Esophagus squamous epithelium (tissue), 5 donors: ENCODE data around the gene PCNX4. TPM values are rescaled to one million over a fixed set of nuclear protein-coding genes. Genes with fewer than 3 reads are reported as not detected.

Source experiments
- DNase-seq: peaks from one replicate; lab custom pipeline; 2025; lab: John Stamatoyannopoulos, UW
- H3K27ac ChIP-seq, 4 donors: fragments of 200-600 bp; sonication (generic); one replicate each; pipeline ENCODE4 v1.5.1; 2016 to 2019; ENCODE audit warnings: mild to moderate bottlenecking in 1 of 4
- H3K27me3 ChIP-seq, 4 donors: fragments of 200-600 bp; sonication (generic); 1 replicate in 3 of 4; 2 replicates in 1 of 4; pipeline versions ENCODE4 v1.5.1 to v1.6.0; 2017 to 2021; ENCODE audit warnings: antibody characterized with exemption in 1 of 4
- H3K36me3 ChIP-seq, 3 donors: fragments of 200-600 bp; sonication (generic); one replicate each; pipeline ENCODE4 v1.5.1; 2016 to 2019
- H3K4me1 ChIP-seq, 3 donors: fragments of 200-600 bp; sonication (generic); one replicate each; pipeline ENCODE4 v1.5.1; 2017 to 2019
- H3K4me3 ChIP-seq, 4 donors: fragments of 200-600 bp; sonication (generic); 1 replicate in 3 of 4; 2 replicates in 1 of 4; pipeline ENCODE4 v1.5.1; 2016 to 2019; ENCODE audit warnings: mild to moderate bottlenecking in 2 of 4, moderate library complexity in 1 of 4
- H3K9me3 ChIP-seq, 3 donors: fragments of 200-600 bp; sonication (generic); one replicate each; pipeline ENCODE4 v1.5.1; 2016 to 2019
- POLR2A ChIP-seq, 4 donors: fragments of 450-650 bp; IDR thresholded peaks; one replicate each; pipeline ENCODE4 v1.6.1; 2017; ENCODE audit warnings: antibody characterized with exemption in 4 of 4, mild to moderate bottlenecking in 4 of 4, moderate library complexity in 3 of 4
- WGBS, 2 donors: methylation state at CpG; one replicate each; pipeline ENCODE4 v1.1.5; 2018; 5-methylcytosine and 5-hydroxymethylcytosine counted together
- intact Hi-C: fragments of 100-400 bp; cut with DNase I; formaldehyde crosslinking; loops from one replicate; pipeline ENCODE4 v1.15.0; 2022
- total RNA-seq, 4 donors: library from RNA; depleted of rRNA; stranded (reverse); fragments of >200 nt; gene quantifications; one replicate each; pipeline ENCODE4 v1.1.0, GENCODE V29; 2016
- TF ChIP-seq, protein P1 (sequence below), 6 experiments: fragments of 450-650 bp in 4 of 6; fragments of 200-600 bp in 2 of 6; sonication (generic) in 2 of 6; IDR thresholded peaks; one replicate each; pipeline ENCODE4 v1.5.1; 2016 to 2019; ENCODE audit warnings: antibody characterized with exemption in 6 of 6, mild to moderate bottlenecking in 4 of 6, moderate library complexity in 4 of 6
- donor health status: DM: yes; HTN: yes; CAD: no.

Gene PCNX4
- total RNA-seq, 4 donors from 2014 or later: 9.4 to 31.1 (median 18.7) TPM

GRCh38 chr14:60087668-60088067 lies 4.1 kb upstream of the PCNX4 start:
- H3K36me3 ChIP-seq: no peaks in the 10 kb centered on the region
- DNase-seq: no peak
- no peak overlapping the region for H3K27ac ChIP-seq
- H3K27me3 ChIP-seq: no peaks in the 10 kb centered on the region
- intact Hi-C loops: no loop called here
- H3K4me1 ChIP-seq: peaks cover 0 to 9% (median 0%) of the 10 kb centered on the region in 3 donors
- no peak overlapping the region for H3K4me3 ChIP-seq
- TF ChIP-seq, protein P1, sequence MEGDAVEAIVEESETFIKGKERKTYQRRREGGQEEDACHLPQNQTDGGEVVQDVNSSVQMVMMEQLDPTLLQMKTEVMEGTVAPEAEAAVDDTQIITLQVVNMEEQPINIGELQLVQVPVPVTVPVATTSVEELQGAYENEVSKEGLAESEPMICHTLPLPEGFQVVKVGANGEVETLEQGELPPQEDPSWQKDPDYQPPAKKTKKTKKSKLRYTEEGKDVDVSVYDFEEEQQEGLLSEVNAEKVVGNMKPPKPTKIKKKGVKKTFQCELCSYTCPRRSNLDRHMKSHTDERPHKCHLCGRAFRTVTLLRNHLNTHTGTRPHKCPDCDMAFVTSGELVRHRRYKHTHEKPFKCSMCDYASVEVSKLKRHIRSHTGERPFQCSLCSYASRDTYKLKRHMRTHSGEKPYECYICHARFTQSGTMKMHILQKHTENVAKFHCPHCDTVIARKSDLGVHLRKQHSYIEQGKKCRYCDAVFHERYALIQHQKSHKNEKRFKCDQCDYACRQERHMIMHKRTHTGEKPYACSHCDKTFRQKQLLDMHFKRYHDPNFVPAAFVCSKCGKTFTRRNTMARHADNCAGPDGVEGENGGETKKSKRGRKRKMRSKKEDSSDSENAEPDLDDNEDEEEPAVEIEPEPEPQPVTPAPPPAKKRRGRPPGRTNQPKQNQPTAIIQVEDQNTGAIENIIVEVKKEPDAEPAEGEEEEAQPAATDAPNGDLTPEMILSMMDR (IDR thresholded peaks at IDR 0.05): no peak
- no peak for TF ChIP-seq POLR2A (IDR thresholded peaks at IDR 0.05)
- H3K9me3 ChIP-seq: no peaks in the 10 kb centered on the region
- WGBS, 2 donors: 87 to 88% methylated on average over 3 of the region's 3 CpGs

DNA sequence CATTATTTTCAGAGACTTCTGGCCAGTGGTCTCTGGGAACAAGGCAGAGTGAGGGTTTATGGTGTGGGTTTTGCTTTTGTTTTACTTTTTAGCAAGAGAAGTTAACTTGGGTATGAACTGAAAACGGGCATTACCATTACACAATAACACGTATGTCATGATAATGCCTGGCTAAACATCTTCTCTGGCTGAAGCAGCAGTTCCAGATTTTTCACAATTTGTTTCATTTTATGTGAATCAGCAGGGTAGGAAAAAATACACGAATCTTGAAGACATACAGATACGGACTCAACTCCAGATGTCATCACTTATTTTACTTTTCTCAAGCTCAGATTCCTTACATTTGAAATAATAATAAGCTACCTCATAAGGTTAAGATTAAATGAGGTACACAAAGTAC lies 2.5 kb upstream of the PCNX4 start:
- intact Hi-C loops: no loop called here
- no peak for DNase-seq
- no peaks in the 10 kb centered on the region for H3K36me3 ChIP-seq
- 49 to 61% methylated on average over 4 of the region's 4 CpGs for WGBS, 2 donors
- H3K4me3 ChIP-seq: no peak overlapping the region
- no peaks in the 10 kb centered on the region for H3K27me3 ChIP-seq
- no peak overlapping the region for H3K27ac ChIP-seq
- no peak for TF ChIP-seq POLR2A (IDR thresholded peaks at IDR 0.05)
- TF ChIP-seq, protein P1 (IDR thresholded peaks at IDR 0.05): no peak
- H3K9me3 ChIP-seq: no peaks in the 10 kb centered on the region
- H3K4me1 ChIP-seq: peaks cover 0 to 24% (median 10%) of the 10 kb centered on the region in 3 donors

DNA sequence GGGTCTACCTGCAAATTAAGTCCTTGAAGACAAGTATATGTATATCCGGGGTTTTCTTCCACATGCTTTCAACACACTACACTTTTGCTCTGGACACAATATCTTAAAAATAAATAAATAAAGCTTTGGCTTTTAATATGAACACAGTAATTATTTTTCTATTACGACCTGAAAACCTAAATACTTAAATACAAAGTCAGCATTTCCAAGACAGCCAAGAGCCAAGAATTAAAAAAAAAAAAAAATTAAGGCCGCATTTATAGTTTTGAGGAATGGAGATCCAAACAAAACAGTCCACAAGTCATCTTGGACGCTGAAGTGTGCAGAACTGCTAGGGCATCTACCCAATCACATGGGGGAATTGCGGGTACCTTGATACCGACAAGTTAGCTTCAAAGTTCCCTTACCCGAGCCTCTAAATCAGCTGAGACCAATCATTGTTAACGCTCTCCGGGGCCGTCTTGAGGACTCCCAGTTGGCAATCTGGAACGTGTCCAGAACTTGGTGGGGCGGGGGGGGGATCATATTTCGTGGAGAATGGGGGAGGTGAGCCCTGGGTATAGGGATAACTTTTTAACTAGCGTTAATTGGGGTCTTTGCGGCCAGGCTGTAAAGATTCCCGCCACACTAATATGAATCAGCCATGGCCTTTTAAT lies 731 bp upstream of the PCNX4 start:
- DNase-seq: peak; percentile 5
- no peak for TF ChIP-seq POLR2A (IDR thresholded peaks at IDR 0.05)
- Histone ChIP-seq H3K4me3 (peak overlapping the region; percentile 57 to 92 (median 81)), H3K4me1 (peaks cover 0 to 42% (median 12%) of the 10 kb centered on the region in 3 donors), H3K27me3 (no peaks in the 10 kb centered on the region), H3K27ac (peak overlapping the region; percentile 94 to 99 (median 98)), H3K9me3 (no peaks in the 10 kb centered on the region), H3K36me3 (no peaks in the 10 kb centered on the region)
- intact Hi-C loops: loop anchor here (10.0 kb wide), 2 partner anchors 74 to 154 kb away; partner anchors contain the start of genes DHRS7 and PPM1A
- WGBS, 2 donors: 6 to 8% methylated on average over 15 of the region's 16 CpGs

DNA sequence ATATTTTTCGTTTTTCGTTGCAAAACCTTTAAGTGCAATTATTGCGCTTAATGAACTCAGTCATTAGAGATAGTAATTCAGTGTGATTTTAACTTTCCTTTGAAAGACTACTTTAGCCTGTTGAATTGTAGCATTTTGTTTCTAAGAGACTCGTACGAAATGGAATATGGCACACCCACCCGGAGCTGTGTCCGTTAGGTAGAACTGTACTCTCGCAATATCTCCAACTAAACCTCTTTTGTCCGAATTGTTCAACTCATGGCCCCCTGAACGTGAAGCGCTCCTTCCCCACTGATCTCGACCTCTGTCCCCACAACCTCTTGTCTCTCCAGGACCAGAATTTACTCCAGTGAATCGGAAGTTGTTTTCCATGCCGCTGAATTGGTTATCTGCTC lies 800 bp downstream of the PCNX4 start:
- H3K4me3 ChIP-seq: peak overlapping the region; percentile 57 to 92 (median 81)
- WGBS, 2 donors: 0 to 1% methylated on average over 14 of the region's 14 CpGs
- DNase-seq: no peak
- no peaks in the 10 kb centered on the region for H3K27me3 ChIP-seq
- intact Hi-C loops: loop anchor here (10.0 kb wide), 2 partner anchors 72 to 152 kb away; partner anchors contain the start of genes DHRS7 and PPM1A
- TF ChIP-seq, protein P1 (IDR thresholded peaks at IDR 0.05): no peak
- no peak for TF ChIP-seq POLR2A (IDR thresholded peaks at IDR 0.05)
- H3K36me3 ChIP-seq: peaks cover 0 to 6% (median 0%) of the 10 kb centered on the region in 3 donors
- peak overlapping the region; percentile 94 to 99 (median 98) for H3K27ac ChIP-seq
- peaks cover 0 to 48% (median 12%) of the 10 kb centered on the region in 3 donors for H3K4me1 ChIP-seq
- no peaks in the 10 kb centered on the region for H3K9me3 ChIP-seq

- no peak for DNase-seq
- Histone ChIP-seq H3K27ac (peak overlapping the region; percentile 94 to 99 (median 98)), H3K9me3 (no peaks in the 10 kb centered on the region), H3K27me3 (no peaks in the 10 kb centered on the region), H3K4me3 (peak overlapping the region; percentile 57 to 92 (median 81)), H3K4me1 (peaks cover 0 to 48% (median 12%) of the 10 kb centered on the region in 3 donors), H3K36me3 (peaks cover 0 to 12% (median 0%) of the 10 kb centered on the region in 3 donors)
- WGBS, 2 donors: 10 to 14% methylated on average over 3 of the region's 3 CpGs
- intact Hi-C loops: loop anchor here (10.0 kb wide), 2 partner anchors 72 to 152 kb away; partner anchors contain the start of genes DHRS7 and PPM1A
- TF ChIP-seq, protein P1 (IDR thresholded peaks at IDR 0.05): no peak
- no peak for TF ChIP-seq POLR2A (IDR thresholded peaks at IDR 0.05)
These were observed 1.4 kb downstream of the PCNX4 start for GRCh38 chr14:60093080-60093479.
